Testis (tissue), 2 donors: ENCODE data around the gene UGT1A8.

Experiments
- POLR2A ChIP-seq: fragments of 450-650 bp; IDR thresholded peaks from one replicate; pipeline ENCODE4 v1.6.1; 2017; ENCODE audit warnings: antibody characterized with exemption, mild to moderate bottlenecking, moderate library complexity
- TF ChIP-seq, protein P1 (sequence below), 3 experiments: fragments of 450-650 bp in 2 of 3; fragments of 200-600 bp in 1 of 3; sonication (generic) in 1 of 3; IDR thresholded peaks; one replicate each; pipeline ENCODE4 v1.5.1; 2016 to 2019; ENCODE audit warnings: antibody characterized with exemption in 3 of 3, mild to moderate bottlenecking in 2 of 3, moderate library complexity in 1 of 3

DNA sequence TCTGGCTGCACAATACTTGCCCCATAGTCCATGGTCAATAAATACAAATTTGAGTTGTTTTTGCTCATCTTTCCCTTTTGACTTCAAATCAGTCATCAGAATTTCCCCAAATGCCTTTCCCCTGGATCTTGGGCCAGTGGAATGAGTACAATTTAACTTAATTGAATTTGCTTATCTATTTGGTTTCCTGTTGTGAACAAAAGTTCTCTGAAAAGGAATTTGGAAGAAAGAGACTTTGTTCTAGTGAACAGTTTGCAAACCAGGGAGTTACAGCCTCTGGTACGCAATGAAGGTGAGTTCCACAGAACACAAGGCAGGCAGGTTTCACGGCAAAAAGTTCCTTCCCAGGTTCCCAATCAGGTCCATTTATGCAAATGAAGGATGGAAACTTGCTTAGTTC is 141.4 kb downstream of the UGT1A8 start:
- no peak for TF ChIP-seq POLR2A
- TF ChIP-seq, protein P1, sequence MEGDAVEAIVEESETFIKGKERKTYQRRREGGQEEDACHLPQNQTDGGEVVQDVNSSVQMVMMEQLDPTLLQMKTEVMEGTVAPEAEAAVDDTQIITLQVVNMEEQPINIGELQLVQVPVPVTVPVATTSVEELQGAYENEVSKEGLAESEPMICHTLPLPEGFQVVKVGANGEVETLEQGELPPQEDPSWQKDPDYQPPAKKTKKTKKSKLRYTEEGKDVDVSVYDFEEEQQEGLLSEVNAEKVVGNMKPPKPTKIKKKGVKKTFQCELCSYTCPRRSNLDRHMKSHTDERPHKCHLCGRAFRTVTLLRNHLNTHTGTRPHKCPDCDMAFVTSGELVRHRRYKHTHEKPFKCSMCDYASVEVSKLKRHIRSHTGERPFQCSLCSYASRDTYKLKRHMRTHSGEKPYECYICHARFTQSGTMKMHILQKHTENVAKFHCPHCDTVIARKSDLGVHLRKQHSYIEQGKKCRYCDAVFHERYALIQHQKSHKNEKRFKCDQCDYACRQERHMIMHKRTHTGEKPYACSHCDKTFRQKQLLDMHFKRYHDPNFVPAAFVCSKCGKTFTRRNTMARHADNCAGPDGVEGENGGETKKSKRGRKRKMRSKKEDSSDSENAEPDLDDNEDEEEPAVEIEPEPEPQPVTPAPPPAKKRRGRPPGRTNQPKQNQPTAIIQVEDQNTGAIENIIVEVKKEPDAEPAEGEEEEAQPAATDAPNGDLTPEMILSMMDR (IDR thresholded peaks at IDR 0.05) = no peak
